Measurements from ENCODE around the gene ARFGEF3.

GRCh38 chr6:138339024-138339423 is 177.3 kb downstream of the ARFGEF3 start:
- TF ChIP-seq CTCF (conservative IDR thresholded peaks at IDR 0.05 in 1 of 2, IDR thresholded peaks at IDR 0.05 in 1 of 2; ENCODE audit: low read depth in 1 of 2, low read length in 2 of 2) (no peak), EZH2 (IDR thresholded peaks at IDR 0.05; ENCODE audit: low read length, missing control alignments) (no peak)
